Right cardiac atrium (tissue), 5 donors: ENCODE data around the gene HAUS8. TPM values are rescaled to one million over a fixed set of nuclear protein-coding genes. Genes with fewer than 3 reads are reported as not detected.

ENCODE experiments used
- ATAC-seq, 2 donors: fragments of 200-7000 bp; cut with Tn5 transposase; one replicate each; pipeline versions ENCODE4 v1.8.0 to v1.9.1; 2020; ENCODE audit warnings: moderate library complexity in 2 of 2, mild to moderate bottlenecking in 1 of 2
- DNase-seq, 3 donors: peaks; one replicate each; pipeline ENCODE4 v3.0.0-alpha.2; 2020
- H3K27ac ChIP-seq: one replicate; pipeline ENCODE4 v1.5.1; 2013; ENCODE audit warnings: mild to moderate bottlenecking, low read length, control low read depth, moderate library complexity
- H3K27me3 ChIP-seq: one replicate; pipeline ENCODE4 v1.6.1; 2013; ENCODE audit not compliant: control insufficient read depth, insufficient read depth
- H3K4me1 ChIP-seq: one replicate; pipeline ENCODE4 v1.6.1; 2013; ENCODE audit warnings: low read length; ENCODE audit not compliant: control insufficient read depth, insufficient read depth
- H3K4me3 ChIP-seq: one replicate; pipeline ENCODE4 v1.5.1; 2013; ENCODE audit warnings: low read length, control low read depth
- H3K9me3 ChIP-seq: one replicate; pipeline ENCODE4 v1.6.1; 2013; ENCODE audit warnings: low read length; ENCODE audit not compliant: control insufficient read depth
- WGBS: extraction: QIAGEN DNeasy Blood & Tissue Kit; methylation state at CpG from one replicate; pipeline ENCODE4 v1.1.7; 2013; 5-methylcytosine and 5-hydroxymethylcytosine counted together
- intact Hi-C, 4 donors: fragments of 100-400 bp; cut with DNase I; formaldehyde crosslinking; loops; one replicate each; pipeline versions ENCODE4 v1.11.0 to v1.14.0; 2022 to 2023
- polyA plus RNA-seq: library from polyadenylated mRNA; stranded (reverse); fragments of 200-250 nt; gene quantifications from one replicate; pipeline ENCODE4 v1.2.3, GENCODE V29; 2013
- total RNA-seq, 4 donors: library from RNA; stranded (reverse); fragmentation: NEBNext Ultra II Directional; extraction: Animal tissue kit (Norgen Biotek cat#: 25700); gene quantifications; one replicate each; pipeline ENCODE4 v1.2.1, GENCODE V29; 2021
- donor health status: healthy with polysubstance abuse.
- donor health status: DM: no; HTN: yes; CAD: no.
- donor health status: DM: no; HTN: no; CAD: no.
- donor health status: DM: no; HTN: yes; CAD: no; lungs with severe emphysema.
- donor health status: DM: yes; HTN: yes; CAD: no.

HAUS8 gene
- total and polyA plus RNA-seq, 5 donors = 3.3 to 6.1 (median 5.1) TPM

- intact Hi-C loops = loop anchor here in 3 of 4 donors (5.0 kb wide), 1 partner anchor 280 kb away; no protein-coding TSS in a partner anchor
- Histone ChIP-seq H3K9me3 (no peaks in the 10 kb centered on the region), H3K4me3 (no peak overlapping the region), H3K27me3 (no peaks in the 10 kb centered on the region), H3K4me1 (no peaks in the 10 kb centered on the region), H3K27ac (no peak overlapping the region)
- DNase-seq (peak in 1 of 3 donors; percentile 56), ATAC-seq (peak; percentile 53 to 61)
- 54% methylated on average over 8 of the region's 8 CpGs for WGBS
These were observed 22.8 kb downstream of the HAUS8 start for GRCh38 chr19:17052439-17052838.

- intact Hi-C loops = loop anchor here (2.0 to 5.0 kb wide), 2 partner anchors 277 to 279 kb away; no protein-coding TSS in a partner anchor
- H3K4me3 ChIP-seq = no peak overlapping the region
These were observed 25.5 kb downstream of the HAUS8 start for GRCh38 chr19:17049711-17050280.

DNA sequence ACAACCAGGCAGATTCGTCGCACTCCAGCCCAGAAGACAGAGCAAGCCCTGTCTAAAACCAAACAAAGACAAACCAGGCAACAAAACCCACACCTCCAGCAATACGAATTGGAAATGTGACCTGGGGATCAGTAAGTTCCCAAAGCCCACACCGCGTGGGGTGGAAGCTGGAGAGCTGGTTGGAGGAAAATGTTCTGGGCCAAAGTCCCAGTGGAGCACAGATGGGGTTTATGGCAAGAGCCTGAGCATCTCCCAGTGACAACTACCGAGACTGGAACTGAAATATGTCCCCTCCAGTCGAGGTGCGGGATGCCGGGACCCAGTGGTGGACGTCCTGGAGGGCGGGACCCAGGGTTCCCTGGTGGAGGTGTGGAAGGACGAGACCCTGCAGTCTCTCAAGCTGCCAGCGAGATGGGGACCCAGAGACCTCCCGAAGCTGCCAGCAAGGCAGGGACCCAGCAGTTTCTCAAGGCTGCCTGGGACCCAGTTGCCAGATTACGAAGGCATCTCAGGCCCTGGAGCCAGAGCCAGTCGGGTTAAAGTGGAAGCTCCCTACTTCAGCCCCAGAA lies 26.3 kb downstream of the HAUS8 start:
- no peaks in the 10 kb centered on the region for H3K4me1 ChIP-seq
- intact Hi-C loops = no loop called here
- H3K9me3 ChIP-seq = no peaks in the 10 kb centered on the region
- 83% methylated on average over 16 of the region's 16 CpGs for WGBS
- no peak for DNase-seq
- peak in 1 of 2 donors; percentile 24 for ATAC-seq
- no peak overlapping the region for H3K27ac ChIP-seq
- H3K27me3 ChIP-seq = no peaks in the 10 kb centered on the region
- no peak overlapping the region for H3K4me3 ChIP-seq

More at GRCh38 chr19:17049711-17050280, 25.5 kb downstream of the HAUS8 start:
- WGBS = 86% methylated on average over 18 of the region's 18 CpGs
- no peak overlapping the region for H3K27ac ChIP-seq
- DNase-seq (no peak), ATAC-seq (no peak)
- H3K9me3 ChIP-seq = no peaks in the 10 kb centered on the region
- no peaks in the 10 kb centered on the region for H3K4me1 ChIP-seq
- H3K27me3 ChIP-seq = no peaks in the 10 kb centered on the region

- no peak for DNase-seq
- Histone ChIP-seq H3K4me1 (no peaks in the 10 kb centered on the region), H3K27me3 (no peaks in the 10 kb centered on the region), H3K9me3 (no peaks in the 10 kb centered on the region), H3K4me3 (no peak overlapping the region), H3K27ac (no peak overlapping the region)
- intact Hi-C loops = no loop called here
- no peak for ATAC-seq
- 84% methylated on average over 5 of the region's 5 CpGs for WGBS
These were observed 29.2 kb downstream of the HAUS8 start for GRCh38 chr19:17045907-17046502.

DNA sequence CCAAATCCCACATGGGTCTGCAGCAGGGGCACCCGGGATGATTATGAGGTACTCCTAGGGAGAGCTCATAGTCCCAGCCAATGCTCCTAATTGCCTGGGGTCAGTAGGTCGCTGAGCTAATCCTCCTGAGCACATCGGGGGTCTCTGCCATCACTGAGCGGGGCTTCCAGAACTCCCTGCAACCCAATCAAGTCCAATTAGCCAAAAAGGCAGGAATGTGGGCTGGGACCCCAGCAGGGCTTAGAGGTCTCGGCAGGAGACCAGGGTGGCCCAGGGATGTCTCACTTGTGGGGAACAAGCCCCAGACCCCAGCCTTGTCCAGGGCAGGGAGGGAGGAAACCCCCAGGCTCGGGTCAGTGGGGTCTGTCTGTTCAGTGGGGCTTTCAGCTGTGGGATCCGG lies 31.5 kb downstream of the HAUS8 start:
- WGBS = 60% methylated on average over 7 of the region's 7 CpGs

GRCh38 chr19:17041976-17042375 lies 33.3 kb downstream of the HAUS8 start:
- WGBS = 20% methylated on average over 11 of the region's 11 CpGs
- Histone ChIP-seq H3K27me3 (no peaks in the 10 kb centered on the region), H3K9me3 (no peaks in the 10 kb centered on the region), H3K4me3 (no peak overlapping the region), H3K4me1 (no peaks in the 10 kb centered on the region), H3K27ac (peak overlapping the region; percentile 56)
- intact Hi-C loops = no loop called here
- DNase-seq (peak; percentile 46 to 76 (median 69)), ATAC-seq (peak; percentile 80 to 91)

More for the DNA sequence above, 31.5 kb downstream of the HAUS8 start:
- intact Hi-C loops = no loop called here
- Histone ChIP-seq H3K27ac (no peak overlapping the region), H3K9me3 (no peaks in the 10 kb centered on the region), H3K4me3 (no peak overlapping the region), H3K27me3 (no peaks in the 10 kb centered on the region), H3K4me1 (no peaks in the 10 kb centered on the region)
- ATAC-seq (no peak), DNase-seq (no peak)

DNA sequence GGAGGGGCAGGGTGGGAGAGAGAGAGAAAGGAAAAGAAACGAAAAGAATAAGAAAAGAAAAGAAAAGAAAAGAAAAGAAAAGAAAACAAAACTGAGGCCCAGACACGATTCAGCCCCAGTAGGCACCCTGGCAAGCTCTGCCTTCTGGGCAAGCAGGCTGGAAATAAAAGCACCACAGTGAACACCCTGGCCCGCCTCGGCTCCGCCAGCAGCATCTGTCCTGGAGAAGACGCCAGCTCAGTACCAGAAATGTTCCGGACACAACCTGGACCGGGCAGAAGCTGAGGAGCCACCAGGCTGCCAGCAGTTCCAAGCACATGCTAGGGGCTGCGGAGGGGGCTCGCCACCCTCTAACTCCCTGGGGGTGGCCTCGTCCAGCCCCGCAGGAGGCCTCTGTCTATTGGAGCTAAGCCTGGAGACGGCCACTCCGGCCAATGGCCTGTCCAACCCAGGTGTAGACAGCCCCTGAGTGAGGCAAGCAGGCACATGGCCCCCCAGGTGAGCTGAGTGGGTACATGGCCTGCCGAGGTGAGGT lies 37.2 kb downstream of the HAUS8 start:
- DNase-seq (no peak), ATAC-seq (no peak)
- WGBS = 76% methylated on average over 15 of the region's 15 CpGs
- Histone ChIP-seq H3K27me3 (no peaks in the 10 kb centered on the region), H3K9me3 (no peaks in the 10 kb centered on the region), H3K4me1 (no peaks in the 10 kb centered on the region), H3K4me3 (no peak overlapping the region), H3K27ac (no peak overlapping the region)
- intact Hi-C loops = no loop called here

- intact Hi-C loops = no loop called here
- no peak for ATAC-seq
- Histone ChIP-seq H3K4me1 (no peaks in the 10 kb centered on the region), H3K9me3 (no peaks in the 10 kb centered on the region), H3K27me3 (no peaks in the 10 kb centered on the region), H3K4me3 (no peak overlapping the region), H3K27ac (no peak overlapping the region)
- DNase-seq = no peak
- WGBS = 90% methylated on average over 6 of the region's 6 CpGs
These were observed 38.1 kb downstream of the HAUS8 start for GRCh38 chr19:17037184-17037583.

GRCh38 chr19:17036640-17037039 lies 38.6 kb downstream of the HAUS8 start:
- no peaks in the 10 kb centered on the region for H3K9me3 ChIP-seq
- no peak for DNase-seq
- 82% methylated on average over 4 of the region's 4 CpGs for WGBS
- intact Hi-C loops = no loop called here
- peak in 1 of 2 donors; percentile 32 for ATAC-seq
- H3K4me3 ChIP-seq = no peak overlapping the region
- no peak overlapping the region for H3K27ac ChIP-seq
- no peaks in the 10 kb centered on the region for H3K27me3 ChIP-seq
- H3K4me1 ChIP-seq = no peaks in the 10 kb centered on the region

GRCh38 chr19:17035842-17036424 lies 39.3 kb downstream of the HAUS8 start:
- intact Hi-C loops = no loop called here
- Histone ChIP-seq H3K27me3 (no peaks in the 10 kb centered on the region), H3K27ac (no peak overlapping the region), H3K4me1 (no peaks in the 10 kb centered on the region), H3K4me3 (no peak overlapping the region), H3K9me3 (no peaks in the 10 kb centered on the region)
- 80% methylated on average over 15 of the region's 15 CpGs for WGBS
- ATAC-seq = peak; percentile 14 to 22
- peak in 2 of 3 donors; percentile 38 to 74 for DNase-seq

DNA sequence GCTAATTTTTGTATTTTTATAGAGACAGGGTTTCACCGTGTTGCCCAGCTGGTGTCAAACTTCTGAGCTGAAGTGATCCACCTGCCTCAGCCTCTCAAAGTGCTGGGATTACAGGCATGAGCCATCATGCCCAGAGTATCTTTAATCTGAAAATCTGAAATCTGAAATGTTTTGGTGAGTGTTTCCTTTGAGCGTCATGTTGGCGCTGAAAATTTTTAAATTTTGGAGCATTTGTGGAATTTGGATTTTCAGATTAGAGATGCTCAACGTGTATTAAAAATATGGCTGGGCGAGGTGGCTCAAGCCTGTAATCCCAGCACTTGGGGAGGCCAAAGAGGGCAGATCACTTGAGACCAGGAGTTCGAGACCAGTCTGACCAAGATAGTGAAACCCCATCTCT lies 43.5 kb downstream of the HAUS8 start:
- DNase-seq (no peak), ATAC-seq (no peak)
- WGBS = 81% methylated on average over 6 of the region's 6 CpGs
- H3K4me1 ChIP-seq = no peaks in the 10 kb centered on the region
- no peaks in the 10 kb centered on the region for H3K9me3 ChIP-seq
- H3K4me3 ChIP-seq = no peak overlapping the region
- no peak overlapping the region for H3K27ac ChIP-seq
- no peaks in the 10 kb centered on the region for H3K27me3 ChIP-seq
- intact Hi-C loops = no loop called here
